Testis (tissue), 3 donors: ENCODE data around the gene CDYL. TPM values are rescaled to one million over a fixed set of nuclear protein-coding genes. Genes with fewer than 3 reads are reported as not detected.

Source experiments
- DNase-seq: peaks from one replicate; pipeline ENCODE4 v3.0.0-alpha.2; 2019
- H3K27ac ChIP-seq, 2 donors: fragments of 200-600 bp; sonication (generic); one replicate each; pipeline ENCODE4 v1.5.1; 2019
- H3K27me3 ChIP-seq: fragments of 200-600 bp; sonication (generic); one replicate; pipeline ENCODE4 v1.5.1; 2019
- H3K36me3 ChIP-seq: fragments of 200-600 bp; sonication (generic); one replicate; pipeline ENCODE4 v1.5.1; 2017; ENCODE audit warnings: low read depth; ENCODE audit errors: missing control alignments
- H3K4me1 ChIP-seq: fragments of 200-600 bp; sonication (generic); one replicate; pipeline ENCODE4 v1.5.1; 2019
- H3K4me3 ChIP-seq, 2 donors: fragments of 200-600 bp; sonication (generic); one replicate each; pipeline ENCODE4 v1.5.1; 2017 to 2019
- H3K9me3 ChIP-seq: fragments of 200-600 bp; sonication (generic); one replicate; pipeline ENCODE4 v1.5.1; 2017
- POLR2A ChIP-seq: fragments of 450-650 bp; IDR thresholded peaks from one replicate; pipeline ENCODE4 v1.6.1; 2017; ENCODE audit warnings: antibody characterized with exemption, mild to moderate bottlenecking, moderate library complexity
- WGBS, 2 donors: methylation state at CpG; one replicate each; pipeline ENCODE4 v1.1.5; 2018; 5-methylcytosine and 5-hydroxymethylcytosine counted together
- intact Hi-C: fragments of 100-400 bp; cut with DNase I; formaldehyde crosslinking; loops from one replicate; pipeline ENCODE4 v1.15.1; 2023; ENCODE audit warnings: low total_unique reads
- polyA plus RNA-seq: library from polyadenylated mRNA; stranded (reverse); fragments of 350-450 nt; fragmentation: Illumina TruSeq; extraction: RNeasy Lipid Tissue Mini Kit (QIAGEN cat#74804); gene quantifications from one replicate; pipeline ENCODE4 v1.2.3, GENCODE V29; 2014; ENCODE audit warnings: low read depth, low replicate concordance; ENCODE audit not compliant: insufficient read depth
- total RNA-seq, 2 donors: library from RNA; depleted of rRNA; stranded (reverse); fragments of >200 nt; gene quantifications; one replicate each; pipeline ENCODE4 v1.2.3, GENCODE V29; 2016
- TF ChIP-seq, protein P1 (sequence below), 3 experiments: fragments of 450-650 bp in 2 of 3; fragments of 200-600 bp in 1 of 3; sonication (generic) in 1 of 3; IDR thresholded peaks; one replicate each; pipeline ENCODE4 v1.5.1; 2016 to 2019; ENCODE audit warnings: antibody characterized with exemption in 3 of 3, mild to moderate bottlenecking in 2 of 3, moderate library complexity in 1 of 3

CDYL gene
- total and polyA plus RNA-seq, 3 donors from 2014 or later = 26.8 to 72.8 (median 46.3) TPM

- no peak overlapping the region for H3K27ac ChIP-seq
- no peaks in the 10 kb centered on the region for H3K27me3 ChIP-seq
- no peak for TF ChIP-seq POLR2A
- TF ChIP-seq, protein P1, sequence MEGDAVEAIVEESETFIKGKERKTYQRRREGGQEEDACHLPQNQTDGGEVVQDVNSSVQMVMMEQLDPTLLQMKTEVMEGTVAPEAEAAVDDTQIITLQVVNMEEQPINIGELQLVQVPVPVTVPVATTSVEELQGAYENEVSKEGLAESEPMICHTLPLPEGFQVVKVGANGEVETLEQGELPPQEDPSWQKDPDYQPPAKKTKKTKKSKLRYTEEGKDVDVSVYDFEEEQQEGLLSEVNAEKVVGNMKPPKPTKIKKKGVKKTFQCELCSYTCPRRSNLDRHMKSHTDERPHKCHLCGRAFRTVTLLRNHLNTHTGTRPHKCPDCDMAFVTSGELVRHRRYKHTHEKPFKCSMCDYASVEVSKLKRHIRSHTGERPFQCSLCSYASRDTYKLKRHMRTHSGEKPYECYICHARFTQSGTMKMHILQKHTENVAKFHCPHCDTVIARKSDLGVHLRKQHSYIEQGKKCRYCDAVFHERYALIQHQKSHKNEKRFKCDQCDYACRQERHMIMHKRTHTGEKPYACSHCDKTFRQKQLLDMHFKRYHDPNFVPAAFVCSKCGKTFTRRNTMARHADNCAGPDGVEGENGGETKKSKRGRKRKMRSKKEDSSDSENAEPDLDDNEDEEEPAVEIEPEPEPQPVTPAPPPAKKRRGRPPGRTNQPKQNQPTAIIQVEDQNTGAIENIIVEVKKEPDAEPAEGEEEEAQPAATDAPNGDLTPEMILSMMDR (IDR thresholded peaks at IDR 0.05) = no peak
- H3K36me3 ChIP-seq = no peaks in the 10 kb centered on the region
- no peaks in the 10 kb centered on the region for H3K4me1 ChIP-seq
- WGBS, 2 donors = 81 to 95% methylated on average over 11 to 16 of the region's 16 CpGs
- no peak overlapping the region for H3K4me3 ChIP-seq
- DNase-seq = no peak
- intact Hi-C loops = no loop called here
- no peaks in the 10 kb centered on the region for H3K9me3 ChIP-seq
These were observed 12.9 kb downstream of the CDYL start for GRCh38 chr6:4788953-4789584.

GRCh38 chr6:4790158-4790899 lies 14.1 kb downstream of the CDYL start:
- intact Hi-C loops = no loop called here
- DNase-seq = no peak
- Histone ChIP-seq H3K27me3 (no peaks in the 10 kb centered on the region), H3K4me3 (no peak overlapping the region), H3K9me3 (no peaks in the 10 kb centered on the region), H3K27ac (no peak overlapping the region), H3K36me3 (no peaks in the 10 kb centered on the region), H3K4me1 (no peaks in the 10 kb centered on the region)
- 82 to 88% methylated on average over 5 of the region's 5 CpGs for WGBS, 2 donors
- no peak for TF ChIP-seq POLR2A
- TF ChIP-seq, protein P1 (IDR thresholded peaks at IDR 0.05) = peak in 1 of 3 experiments; percentile 8

DNA sequence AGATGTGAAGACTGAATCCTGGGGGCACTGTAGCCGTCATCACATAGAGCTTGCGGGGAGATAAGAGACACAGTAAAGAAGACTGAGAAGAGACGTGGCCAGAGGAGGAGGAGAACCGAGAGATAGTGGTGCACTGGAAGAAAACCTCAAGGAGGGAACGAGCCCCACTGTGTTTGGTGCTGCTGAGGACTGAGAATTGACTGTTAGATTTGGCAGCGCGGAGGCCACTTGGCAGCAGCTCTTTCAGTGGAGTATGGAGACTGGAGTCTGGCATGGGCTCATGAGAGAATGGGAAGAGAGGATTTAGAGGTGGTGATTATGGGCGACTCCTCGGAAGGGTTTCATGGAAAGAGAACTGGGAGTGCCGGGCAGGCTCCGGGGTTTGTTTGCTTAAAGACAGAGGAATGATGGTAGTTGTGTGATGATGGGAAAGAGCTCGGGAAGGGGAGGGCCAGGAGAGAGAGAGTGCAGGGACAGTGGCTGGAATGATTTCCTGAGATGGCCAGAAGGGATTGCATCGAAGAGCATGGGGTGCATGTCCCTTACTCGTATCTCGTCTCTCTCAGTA lies 18.0 kb downstream of the CDYL start:
- Histone ChIP-seq H3K9me3 (no peaks in the 10 kb centered on the region), H3K27me3 (no peaks in the 10 kb centered on the region), H3K4me3 (no peak overlapping the region), H3K4me1 (no peaks in the 10 kb centered on the region), H3K36me3 (no peaks in the 10 kb centered on the region), H3K27ac (no peak overlapping the region)
- no peak for DNase-seq
- intact Hi-C loops = no loop called here
- TF ChIP-seq, protein P1 (IDR thresholded peaks at IDR 0.05) = no peak
- TF ChIP-seq POLR2A = no peak
- WGBS, 2 donors = 66 to 69% methylated on average over 15 of the region's 15 CpGs

DNA sequence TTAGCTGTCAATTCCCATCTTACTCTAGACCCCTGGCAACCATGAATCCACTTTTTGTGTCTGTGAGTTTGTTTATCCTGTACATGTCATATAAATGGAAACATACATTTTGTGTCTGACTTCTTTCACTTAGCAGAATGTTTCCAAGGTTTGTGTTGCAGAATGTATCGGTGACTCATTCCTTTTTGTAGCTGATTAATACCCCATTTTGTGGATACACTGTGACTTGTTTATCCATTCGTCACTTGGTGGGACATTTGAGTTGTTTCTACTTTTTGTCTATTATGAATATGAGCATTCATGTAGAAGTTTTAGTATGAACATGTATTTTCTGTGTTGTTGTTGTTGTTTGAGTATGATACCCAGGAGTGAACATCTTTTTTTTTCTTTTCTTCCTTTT lies 21.4 kb downstream of the CDYL start:
- no peak overlapping the region for H3K4me3 ChIP-seq
- no peaks in the 10 kb centered on the region for H3K36me3 ChIP-seq
- TF ChIP-seq POLR2A = no peak
- no peaks in the 10 kb centered on the region for H3K4me1 ChIP-seq
- H3K27me3 ChIP-seq = no peaks in the 10 kb centered on the region
- H3K27ac ChIP-seq = no peak overlapping the region
- DNase-seq = no peak
- intact Hi-C loops = no loop called here
- H3K9me3 ChIP-seq = no peaks in the 10 kb centered on the region
- 62 to 74% methylated on average over 2 of the region's 2 CpGs for WGBS, 2 donors

- TF ChIP-seq, protein P1 (IDR thresholded peaks at IDR 0.05) = no peak
- no peak for TF ChIP-seq POLR2A
- 76 to 85% methylated on average over 3 of the region's 3 CpGs for WGBS, 2 donors
- intact Hi-C loops = no loop called here
- H3K27me3 ChIP-seq = no peaks in the 10 kb centered on the region
- H3K9me3 ChIP-seq = no peaks in the 10 kb centered on the region
- no peak for DNase-seq
- H3K36me3 ChIP-seq = no peaks in the 10 kb centered on the region
- H3K4me1 ChIP-seq = peaks cover 5% of the 10 kb centered on the region
- H3K27ac ChIP-seq = no peak overlapping the region
- no peak overlapping the region for H3K4me3 ChIP-seq
These were observed 23.7 kb downstream of the CDYL start for GRCh38 chr6:4799912-4800311.
